NCI-H446 treated with DMSO at 0.1 percent for 48 hours (cell line): Measurements from ENCODE around the gene PGF.
A peak's percentile ranks its signal among the peaks of the same experiment; 100 is the strongest.
"Not testable (repeated sequence)": the region's sequence is repeated elsewhere in the genome, so short reads cannot be mapped to it uniquely, and the experiment has no call there.

Experiments
- DNase-seq: peaks from one replicate; lab custom pipeline; 2025; lab: John Stamatoyannopoulos, UW

PGF gene

DNA sequence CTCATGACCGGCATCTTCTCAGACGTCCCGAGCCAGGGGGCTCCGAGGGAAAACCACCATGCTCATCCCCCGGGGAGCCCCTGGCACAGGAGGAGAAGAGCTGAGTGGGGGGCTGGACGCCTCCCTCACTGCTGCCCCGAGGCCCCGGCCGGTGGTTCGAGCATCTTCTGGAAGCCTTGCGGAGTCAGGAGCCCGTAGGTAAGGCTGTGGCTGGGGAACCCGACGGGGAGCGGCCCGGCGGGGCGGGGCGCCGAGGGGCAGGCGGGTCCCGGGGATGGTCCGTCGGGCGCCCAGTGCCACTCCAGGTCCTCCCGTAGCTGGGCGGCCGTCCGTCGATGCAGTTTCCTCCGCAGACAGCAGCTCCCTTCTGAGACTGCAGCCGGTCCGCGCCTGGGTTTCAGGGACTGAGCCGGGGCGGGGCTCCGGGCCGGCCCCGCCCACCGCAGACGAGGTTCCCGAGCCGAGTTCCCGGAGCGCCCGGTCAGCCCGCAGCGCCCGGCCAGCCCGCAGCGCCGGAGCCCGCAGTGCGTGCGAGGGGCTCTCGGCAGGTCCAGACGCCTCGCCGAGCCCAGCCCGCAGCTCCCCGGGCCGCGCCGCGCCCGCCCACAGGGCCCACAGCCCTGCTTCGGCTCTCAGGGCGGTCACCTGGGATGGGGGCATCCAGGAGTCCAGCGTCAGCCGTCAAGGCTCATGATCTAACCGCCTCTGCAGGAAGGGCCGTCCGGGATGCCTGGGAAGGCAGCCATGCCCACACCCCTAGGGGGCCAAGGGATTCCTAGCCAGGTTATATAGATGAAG lies at the start of gene PGF:
TSS of gene PGF (minus strand) at position 369 of the 798 bp plus-strand sequence. CDS start at position 14, 355 bp downstream.
- DNase-seq = no peak

DNA sequence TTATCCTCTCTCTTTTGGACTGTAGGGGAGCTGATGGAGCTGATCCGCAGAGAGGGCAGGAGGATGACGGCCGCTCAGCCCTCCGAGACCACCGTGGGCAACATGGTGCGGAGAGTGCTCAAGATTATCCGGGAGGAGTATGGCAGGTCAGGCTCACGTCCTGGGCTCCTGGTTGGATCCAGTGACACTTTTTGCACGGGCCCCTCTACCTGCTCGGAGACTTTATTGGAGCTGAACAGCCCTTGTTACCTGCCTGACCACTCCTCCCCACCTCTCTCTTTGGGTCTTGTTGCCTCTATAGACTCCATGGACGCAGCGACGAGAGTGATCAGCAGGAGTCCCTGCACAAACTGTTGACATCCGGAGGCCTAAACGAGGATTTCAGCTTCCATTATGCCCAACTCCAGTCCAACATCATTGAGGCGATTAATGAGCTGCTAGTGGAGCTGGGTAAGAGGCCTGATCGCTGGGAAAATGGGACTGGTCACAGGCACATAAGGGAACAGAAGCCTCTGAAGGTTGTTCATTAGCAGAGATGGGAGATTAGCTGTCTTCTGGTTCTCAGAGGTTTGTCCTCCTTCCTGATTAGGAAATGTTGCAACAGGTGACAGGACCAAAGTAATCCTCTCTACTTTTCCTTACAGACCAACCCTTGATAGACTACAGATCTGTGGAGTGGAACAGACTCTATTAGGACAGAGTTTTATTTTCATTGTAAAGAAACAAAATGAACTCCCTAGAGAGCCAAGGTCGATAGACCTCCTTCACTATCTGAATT lies 48.0 kb upstream of the PGF start:
- DNase-seq = no peak

DNA sequence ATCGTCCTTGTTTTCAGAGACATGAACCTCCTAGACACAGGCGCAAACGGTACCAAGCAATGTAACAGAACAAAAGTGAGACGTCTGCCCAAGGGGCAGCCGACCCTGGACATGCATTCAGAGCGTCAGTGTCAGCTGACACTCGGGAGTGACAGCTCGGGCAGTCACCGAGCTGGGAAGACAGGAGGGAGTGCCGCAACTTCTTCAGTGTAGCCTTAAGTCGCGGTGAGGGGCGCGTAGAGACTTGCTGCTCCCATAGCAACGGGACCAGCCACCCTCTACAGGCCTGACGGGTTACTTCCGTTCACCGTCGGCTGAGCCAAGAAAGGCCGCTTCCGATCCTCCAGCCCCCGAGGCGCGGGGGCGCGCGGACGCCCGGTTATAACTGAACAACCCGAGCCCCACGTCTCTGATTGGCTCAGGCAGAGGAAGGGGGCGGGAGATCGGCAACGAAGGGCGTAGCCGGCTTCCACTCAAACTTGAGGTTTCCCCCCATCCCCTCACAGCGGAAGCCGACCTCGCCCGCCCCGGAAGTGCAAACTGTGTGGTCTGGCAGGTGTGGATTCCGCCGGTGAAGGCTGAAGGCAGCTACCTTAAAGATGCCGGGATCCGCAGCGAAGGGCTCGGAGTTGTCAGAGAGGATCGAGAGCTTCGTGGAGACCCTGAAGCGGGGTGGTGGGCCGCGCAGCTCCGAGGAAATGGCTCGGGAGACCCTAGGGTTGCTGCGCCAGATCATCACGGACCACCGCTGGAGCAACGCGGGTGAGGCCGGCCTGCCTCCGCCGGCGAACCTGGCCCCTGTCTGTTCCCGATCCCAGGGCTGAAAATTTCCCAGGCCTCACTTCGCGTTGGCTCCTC lies 47.2 kb upstream of the PGF start, which contains the start of gene EIF2B2:
TSS of gene EIF2B2 (plus strand) at position 530 of the 858 bp plus-strand sequence. CDS start at position 600, 70 bp downstream.
- DNase-seq = peak; percentile 93

DNA sequence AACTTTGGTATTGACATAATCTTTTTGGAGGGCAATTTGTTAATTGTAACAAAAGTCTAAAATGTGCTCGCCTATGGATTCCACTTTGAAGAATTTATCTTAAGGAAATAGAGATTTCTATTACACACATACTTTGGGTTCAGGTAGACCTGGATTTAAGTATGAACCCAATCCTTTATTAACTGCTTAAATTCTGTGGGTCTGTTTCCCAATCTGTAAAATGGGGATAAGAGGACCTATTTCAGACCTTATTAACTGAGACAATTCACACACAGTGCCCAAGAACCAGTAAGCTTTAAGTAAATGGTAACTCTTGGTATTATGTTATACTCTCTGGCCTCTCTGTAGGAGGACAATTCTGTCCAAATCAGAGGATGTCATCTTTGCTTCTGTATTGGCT lies 46.5 kb upstream of the PGF start:
- DNase-seq = no peak

DNA sequence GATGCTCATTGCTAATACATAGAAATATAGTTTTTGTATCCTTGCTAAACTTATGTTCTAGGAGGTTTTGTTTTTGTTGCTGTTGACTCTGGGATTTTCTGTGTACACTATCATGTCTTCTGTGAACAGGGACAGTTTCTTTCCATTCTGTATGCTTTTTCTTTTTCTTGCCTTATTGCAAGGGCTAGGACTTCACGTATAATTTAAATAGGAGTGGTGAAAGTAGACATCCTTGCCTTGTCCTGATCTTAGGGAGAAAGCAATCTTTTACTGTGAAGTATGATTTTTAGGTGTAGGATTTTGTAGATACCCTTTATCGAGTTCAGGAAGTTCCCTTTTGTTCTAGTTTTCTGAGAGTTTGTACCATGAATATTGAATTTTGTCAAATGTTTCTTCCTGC lies 45.9 kb upstream of the PGF start:
- DNase-seq = no peak

DNA sequence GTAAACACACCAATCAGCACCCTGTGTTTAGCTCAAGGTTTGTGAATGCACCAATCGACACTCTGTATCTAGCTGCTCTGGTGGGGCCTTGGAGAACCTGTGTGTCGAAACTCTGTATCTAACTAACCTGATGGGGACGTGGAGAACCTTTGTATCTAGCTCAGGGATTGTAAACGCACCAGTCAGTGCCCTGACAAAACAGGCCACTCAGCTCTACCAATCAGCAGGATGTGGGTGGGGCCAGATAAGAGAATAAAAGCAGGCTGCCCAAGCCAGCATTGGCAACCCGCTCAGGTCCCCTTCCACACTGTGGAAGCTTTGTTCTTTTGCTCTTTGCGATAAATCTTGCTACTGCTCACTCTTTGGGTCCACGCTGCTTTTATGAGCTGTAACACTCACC lies 40.4 kb upstream of the PGF start:
- not testable (repeated sequence) for DNase-seq

DNA sequence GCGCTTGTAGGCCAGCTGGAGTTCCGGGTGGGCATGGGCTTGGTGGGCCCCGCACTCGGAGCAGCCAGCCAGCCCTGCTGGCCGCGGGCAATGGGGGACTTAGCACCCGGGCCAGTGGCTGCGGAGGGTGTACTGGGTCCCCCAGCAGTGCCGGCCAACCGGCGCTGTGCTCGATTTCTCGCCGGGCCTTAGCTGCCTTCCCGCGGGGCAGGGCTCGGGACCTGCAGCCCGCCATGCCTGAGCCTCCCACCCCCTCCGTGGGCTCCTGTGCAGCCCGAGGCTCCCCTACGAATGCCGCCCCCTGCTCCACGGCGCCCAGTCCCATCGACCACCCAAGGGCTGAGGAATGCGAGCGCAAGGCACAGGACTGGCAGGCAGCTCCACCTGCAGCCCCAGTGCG lies 38.8 kb upstream of the PGF start:
- not testable (repeated sequence) for DNase-seq

DNA sequence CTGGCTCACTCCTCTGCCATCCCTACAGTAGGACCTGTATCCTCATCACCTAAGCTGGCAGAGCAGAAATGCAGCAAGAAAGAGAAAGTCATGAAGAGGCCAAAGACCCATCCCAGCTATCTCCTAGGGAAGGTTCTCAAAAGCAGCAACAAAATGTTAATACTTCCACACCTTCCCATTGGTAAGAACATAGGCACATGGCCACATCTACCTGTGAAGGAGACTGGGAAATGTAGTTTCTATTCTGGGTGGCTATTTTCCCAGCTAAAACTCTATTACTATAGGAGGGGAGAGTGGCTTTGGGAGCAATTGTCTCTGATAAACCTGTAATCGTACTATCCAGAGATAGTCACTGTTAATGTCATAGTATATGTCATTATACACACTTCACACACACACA lies 33.6 kb upstream of the PGF start:
- no peak for DNase-seq

DNA sequence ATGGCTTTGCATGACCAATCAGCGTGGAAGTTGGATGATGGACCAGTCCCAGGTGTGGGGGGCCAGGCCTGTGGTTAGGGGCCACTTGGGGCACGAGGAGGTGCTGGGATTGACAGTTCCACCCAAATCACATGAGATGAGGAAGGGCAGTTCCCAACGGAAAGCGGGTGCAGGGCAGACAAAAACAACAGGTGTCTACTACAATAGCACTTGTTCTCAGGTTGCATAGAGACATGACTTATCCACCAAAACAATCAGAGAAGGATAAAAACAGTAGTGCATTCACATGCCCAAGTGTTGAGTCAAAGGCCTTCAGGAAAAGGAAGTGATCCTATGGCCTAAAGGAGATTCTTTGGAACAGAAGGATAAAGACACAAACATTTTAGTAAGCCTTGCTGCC lies 32.7 kb upstream of the PGF start:
- no peak for DNase-seq

DNA sequence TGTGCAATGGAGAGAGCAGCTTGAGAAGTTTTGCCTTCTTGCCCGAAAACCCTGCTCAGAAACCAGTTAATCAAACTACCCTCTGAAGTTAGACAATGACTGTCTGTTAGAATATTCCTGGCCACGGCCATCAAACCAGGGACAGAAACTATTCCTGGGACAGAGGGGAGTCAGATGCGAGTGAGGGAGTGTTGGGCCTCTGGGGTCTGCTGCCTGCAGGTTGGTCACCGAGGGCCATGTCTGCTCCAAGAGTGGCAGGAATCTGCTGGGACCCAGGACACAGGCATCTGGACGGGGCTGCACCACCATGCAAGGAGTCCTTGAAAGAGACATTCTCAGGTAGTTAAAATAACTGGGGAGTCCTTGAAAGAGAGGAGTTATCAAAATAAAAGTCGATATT lies 30.4 kb upstream of the PGF start:
- DNase-seq = no peak

DNA sequence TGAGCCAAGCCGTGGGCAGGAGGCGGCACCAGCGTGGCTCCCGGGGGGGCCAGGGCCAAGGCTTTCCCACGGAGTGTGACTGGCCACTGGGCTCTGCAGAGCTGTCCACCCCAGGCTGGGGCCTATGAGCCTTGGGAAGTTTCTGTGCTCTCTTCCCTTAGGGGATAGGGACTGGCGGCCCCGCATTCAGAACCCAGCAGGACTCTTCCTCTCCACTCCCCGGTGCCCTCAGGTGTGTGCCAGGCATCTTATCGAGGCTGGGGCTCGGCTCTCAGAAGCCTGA lies 29.6 kb upstream of the PGF start:
- DNase-seq = no peak

DNA sequence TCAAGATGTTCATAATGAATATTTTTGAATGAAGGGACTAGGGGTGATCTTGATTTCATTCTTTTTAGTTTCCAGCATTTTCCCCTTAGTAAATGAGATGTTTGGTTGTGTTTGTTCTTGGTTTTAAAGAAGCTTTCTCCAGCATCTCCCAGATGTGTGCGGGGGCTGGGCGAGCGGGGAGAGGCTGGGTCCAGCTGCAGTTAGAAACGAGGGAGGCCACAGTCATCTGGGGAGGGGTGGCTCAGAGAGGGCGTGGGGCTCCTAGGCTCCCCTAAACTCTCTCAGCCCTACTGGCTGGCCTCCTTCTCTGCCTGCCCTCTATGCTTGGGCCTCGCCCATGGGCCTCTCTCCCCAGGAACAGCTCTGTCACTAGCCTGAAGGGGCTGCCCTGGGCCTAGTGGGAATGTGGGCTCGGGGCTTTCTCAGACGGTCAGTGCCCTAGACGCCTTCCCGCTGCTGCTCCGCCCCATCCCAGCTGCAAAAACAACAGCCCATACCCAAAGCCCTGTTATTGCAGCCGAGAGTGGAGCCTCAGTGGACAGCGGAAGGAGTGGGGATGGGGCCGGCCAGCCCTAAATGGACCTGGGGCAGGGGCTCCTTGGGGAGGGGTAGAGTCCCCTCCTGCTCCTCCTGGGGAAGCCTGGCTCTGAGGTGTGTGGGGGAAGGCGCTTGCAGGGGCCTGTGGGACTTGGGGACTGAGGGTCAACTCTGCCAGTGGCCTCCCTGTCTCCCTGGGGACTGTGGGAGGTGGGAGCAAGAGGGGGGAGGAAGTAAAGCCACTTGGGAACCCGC lies 29.0 kb upstream of the PGF start:
- no peak for DNase-seq

DNA sequence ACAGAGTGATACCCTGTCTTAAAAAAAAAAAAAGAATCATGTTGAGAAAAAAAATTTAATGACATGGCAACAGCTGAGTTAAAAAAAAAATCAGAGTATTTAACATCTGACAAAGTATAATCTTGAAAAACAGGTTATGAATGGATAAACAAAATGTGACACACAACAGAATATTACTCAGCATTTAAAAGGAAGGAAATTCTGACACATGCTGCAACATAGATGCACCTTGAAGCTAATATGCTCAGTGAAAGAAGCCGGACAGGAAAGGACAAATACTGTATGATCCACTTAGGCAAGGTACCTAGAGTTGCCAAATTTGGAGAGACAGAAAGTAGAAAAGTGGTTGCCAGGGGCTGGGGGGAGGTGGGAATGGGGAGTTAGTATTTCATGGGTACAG lies 27.9 kb upstream of the PGF start:
- DNase-seq = no peak

DNA sequence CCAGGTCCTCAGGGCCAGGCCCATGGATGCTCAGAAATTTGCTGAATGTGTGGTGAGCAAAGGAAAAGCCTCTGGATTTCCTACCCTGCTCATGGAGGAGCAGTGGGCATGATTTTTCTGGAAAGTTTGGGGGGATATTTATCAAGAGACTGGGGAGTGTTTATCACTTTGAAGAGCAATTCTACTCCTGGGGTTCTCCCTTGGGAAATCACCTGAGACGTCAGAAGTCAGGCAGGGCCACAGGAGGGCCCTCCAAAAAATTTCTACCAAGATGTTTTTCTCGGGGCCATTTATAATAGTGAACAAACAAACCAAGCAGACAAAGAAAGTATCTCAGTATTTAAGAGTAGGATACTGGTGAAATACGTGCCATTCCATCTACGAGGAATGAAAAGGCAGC lies 27.3 kb upstream of the PGF start:
- no peak for DNase-seq

DNA sequence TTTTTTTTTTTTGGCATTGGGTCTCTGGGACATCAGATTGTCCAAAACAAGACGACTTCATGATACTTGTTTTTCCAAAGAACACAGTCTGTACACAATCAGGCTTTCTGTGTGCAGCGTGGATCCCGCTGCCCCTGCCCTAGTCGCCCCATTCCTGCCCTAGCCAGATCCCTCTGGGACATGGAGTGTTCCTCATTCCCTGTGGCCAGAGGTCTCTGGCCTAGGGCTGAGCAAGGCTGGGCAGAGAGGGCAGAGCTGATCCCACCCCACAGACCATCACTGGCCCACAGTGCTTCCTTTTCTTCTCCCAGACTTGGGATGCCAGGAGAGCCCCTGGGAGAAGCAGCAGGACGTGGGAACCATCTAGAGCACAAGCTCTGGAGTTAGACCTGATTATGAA lies 26.4 kb upstream of the PGF start:
- no peak for DNase-seq

DNA sequence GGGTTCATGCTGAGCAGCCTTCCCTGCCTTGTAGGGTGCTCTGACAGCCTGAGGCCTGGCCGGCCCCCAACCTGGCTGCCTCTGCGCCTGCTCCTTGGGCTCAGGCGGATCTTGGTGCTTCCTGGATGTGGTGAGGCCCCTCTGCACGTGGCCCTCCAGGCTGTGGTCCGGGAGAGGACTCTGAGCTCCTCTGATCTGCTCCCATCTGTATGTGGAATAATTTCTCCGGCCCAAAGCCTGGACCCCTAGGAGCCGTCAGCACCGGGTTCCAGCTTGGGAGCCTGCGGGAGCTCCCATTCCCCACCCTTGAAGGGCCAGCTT lies 26.0 kb upstream of the PGF start:
- DNase-seq = no peak

DNA sequence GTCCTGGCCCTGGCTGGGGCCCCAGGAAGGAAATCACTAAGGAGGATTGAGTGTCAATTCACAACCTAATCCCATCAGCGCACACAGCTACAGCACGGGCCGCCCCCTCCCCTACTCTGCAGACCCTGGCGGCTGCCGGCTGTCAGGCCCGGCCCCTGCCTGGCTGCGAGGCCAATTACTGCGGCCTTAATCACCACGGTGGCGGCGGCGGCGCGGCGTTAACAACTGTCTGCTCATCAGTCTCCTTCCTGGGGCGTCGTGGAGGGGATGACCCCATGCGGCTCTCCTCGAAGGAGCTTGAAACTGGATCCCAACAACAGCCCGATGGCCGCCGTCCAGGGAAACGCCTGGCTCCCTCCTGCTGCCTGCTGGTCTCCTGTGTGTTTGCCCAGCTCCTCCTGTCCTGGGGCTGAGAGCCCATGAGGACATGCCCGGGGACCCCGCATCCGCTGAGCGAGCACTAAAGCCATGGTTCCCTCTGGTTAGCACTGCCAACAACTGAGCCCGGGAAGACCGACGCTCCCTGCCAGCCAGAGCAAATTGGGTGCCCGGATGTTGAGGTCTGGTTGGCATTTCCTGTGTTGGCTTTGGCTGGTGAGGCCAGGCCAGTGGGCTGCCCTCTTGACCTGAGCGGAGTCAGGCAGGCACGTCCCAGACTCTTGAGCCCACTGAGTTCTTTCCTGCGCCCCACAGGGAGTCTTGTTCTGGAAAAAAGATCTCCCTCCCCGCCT lies 25.5 kb upstream of the PGF start:
- peak; percentile 88 for DNase-seq

DNA sequence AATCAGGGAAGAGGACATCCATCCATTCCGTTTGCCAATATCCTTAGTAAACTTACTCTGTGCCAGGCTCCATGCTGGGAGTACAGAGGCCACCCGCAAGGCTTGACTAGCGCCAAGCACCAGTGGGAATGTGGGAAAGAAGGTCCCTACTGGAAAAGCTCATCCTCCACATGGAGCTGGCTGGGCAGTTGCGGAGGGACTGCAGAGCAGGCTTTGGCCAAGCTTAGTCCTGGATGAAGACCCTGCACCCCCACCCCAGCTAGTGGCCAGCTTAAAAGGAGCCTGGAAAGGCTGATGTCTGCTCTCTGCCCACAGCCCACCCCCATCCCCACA lies 25.0 kb upstream of the PGF start:
- DNase-seq = peak; percentile 72

DNA sequence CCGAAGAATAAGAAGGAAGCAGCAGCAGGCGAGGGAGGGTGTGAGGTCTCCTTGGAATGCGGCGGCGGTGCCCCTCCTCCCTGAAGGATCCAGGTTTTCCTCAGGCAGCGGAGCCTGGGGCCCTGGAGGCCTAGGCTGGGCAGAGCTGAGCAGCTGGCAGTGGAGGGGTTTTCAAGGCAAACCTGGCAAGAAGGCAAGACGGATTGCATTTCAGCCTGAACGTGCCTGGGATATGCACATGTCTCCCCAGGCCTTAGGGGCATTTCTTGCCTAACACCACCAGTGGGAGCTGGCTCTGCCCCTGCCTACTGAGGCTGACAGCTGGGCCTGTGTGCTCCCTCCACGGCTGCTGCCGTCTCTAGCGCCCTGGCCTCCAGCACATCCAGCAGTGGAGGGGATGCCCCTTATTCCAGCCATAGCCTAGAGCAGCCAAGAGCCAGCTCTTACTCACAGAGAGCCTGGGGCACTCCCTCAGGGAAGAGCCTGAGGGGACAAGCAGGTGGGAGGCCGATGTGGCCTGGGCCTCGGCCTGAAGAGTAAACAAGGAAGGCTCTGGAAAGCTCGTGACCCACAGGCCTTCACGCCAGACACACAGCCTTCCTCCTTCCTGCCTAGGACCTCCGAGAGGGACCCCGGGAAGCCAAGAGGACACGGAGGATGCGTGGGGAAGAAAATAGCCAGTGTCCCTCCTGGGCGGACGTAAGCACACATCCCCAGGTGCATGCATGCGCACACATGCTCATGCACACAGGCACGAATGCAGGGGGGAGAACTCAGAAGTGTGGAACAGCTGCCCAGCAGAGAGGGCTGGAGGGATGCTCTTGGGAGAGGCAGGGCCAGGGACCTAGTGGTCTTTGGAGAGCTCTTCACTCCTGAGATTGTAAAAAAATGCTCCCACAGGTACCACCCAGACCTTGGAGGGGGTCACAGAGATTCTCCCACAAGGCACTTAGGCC lies 24.3 kb upstream of the PGF start:
- DNase-seq = peak; percentile 96

DNA sequence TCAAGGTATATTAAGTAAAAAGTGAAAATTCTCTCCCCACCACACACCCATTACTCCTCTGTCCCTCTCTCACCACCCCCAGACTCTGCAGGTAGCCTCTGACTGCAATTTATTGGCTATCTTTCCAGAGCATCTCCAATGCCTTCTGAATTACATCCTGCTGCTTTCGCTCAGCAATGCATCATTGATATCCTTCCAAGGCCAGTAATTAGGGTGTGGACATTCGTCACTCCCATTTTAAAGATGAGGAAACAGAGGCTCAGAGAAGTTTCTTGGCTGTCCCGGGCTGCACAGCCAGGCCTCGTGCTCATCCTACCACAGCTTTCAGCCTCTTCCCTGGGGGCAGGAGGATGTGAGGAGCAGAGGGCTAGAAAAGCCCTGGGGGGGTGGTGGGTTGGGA lies 23.6 kb upstream of the PGF start:
- no peak for DNase-seq
